Measurements from ENCODE around the gene TCF7.
"Not testable (repeated sequence)": the region's sequence is repeated elsewhere in the genome, so short reads cannot be mapped to it uniquely, and the experiment has no call there.

Gene TCF7

DNA sequence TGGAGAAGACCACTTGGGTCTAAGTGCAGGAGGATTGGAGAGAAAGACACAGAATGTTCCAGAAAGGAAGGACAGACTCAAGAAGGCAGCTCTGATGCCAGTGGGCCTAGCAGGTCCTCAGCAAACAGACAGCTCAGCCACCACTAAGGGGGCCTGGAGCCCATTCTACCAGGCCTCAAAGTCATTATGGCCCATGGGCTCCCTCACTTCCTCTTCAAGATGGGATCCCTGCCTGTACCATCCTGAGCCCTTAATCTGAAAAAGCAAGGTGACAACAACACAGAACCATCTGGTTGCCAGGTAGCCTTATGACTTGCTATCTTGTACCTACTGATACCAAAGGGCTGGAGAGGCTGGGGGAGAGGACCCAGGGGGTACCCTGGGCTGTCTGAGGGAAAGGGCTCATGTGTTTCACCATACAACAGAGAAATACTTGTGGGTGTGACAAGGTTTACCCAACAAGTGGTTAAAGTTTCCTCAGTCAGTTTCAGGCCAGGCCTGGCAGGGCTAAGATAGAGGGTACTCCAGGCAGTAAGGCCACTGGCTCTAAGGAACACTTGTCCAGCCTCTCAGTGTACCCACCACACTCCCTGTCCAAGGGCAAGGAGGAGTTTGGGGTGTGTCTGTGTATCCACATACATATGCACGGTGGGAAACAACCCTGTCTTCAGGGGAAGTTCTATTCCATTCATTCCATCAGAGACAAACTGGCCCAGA, 30.7 kb downstream of the TCF7 start:
- no peak for DNase-seq (ENCODE audit: low spot score)

DNA sequence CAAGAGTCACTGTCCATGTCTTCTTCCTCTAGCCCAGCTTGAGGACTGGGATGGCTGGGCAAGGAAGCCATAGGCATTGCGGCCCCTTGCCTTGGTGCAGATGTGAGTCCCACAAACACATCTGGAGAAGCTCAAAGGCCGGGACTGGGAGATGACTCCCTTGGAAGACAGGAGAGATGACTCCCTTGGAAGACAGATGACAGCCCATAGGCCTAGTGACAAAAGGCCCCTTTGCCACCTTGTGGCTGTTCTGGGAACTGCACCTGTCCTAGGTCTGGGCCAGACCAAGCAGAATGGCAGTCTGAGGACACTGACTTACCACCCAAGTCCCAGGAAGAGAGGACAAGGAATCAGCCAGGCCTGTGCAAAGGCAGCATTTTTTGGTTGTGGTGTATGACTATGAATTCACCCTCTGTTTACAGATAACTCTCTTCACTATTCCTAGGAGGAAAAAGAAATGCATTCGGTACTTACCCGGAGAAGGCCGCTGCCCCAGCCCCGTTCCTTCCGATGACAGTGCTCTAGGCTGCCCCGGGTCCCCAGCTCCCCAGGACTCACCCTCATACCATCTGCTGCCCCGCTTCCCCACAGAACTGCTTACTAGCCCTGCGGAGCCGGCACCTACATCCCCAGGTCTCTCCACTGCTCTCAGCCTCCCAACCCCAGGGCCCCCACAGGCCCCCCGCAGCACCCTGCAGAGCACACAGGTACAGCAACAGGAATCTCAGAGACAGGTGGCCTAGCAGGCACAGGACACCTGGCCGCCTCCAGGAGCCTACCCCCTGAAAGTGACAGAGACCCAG, 31.5 kb downstream of the TCF7 start:
- DNase-seq (ENCODE audit: low spot score): peak; percentile 79

DNA sequence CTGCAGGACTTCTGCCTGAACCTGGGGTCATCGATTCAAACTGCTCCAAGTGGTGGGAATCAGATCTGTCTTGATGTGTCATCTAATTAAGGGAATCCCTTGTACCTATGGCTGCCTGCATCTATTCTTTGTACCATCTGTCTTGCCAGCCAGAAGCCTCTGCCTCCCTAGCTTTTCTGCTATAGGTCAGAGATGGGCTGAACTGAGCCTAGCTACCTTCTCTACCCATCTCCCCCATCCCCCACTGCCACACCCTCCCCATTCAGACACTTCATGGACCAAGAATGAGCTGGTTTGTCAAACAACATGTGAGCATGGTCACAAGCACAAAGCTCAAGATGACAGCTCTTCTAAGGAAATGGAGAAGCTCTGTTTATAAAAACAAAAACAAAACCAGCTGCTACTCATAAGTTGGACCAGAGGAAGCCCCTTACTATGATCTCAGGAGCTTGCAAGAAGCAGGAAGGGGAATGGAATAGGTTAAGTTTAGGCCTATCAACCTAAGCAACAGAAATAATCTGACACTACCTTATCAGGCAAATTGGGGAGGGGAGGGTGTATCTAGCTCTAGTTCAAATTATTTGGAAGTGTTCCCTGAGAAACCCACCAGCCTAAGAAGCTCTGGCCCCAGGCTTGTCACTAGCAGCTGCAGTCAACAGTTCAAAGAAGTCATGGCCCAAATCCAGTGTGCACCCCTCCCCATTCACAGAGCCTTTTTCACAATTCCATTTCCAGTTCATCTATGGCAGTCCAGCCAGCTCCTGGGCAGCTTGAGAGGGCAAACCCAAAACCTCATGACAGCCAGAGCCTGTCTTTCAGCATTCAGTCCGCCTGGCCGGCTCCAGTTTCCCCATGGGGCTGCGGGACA, 32.4 kb downstream of the TCF7 start:
- DNase-seq (ENCODE audit: low spot score): peak; percentile 10

DNA sequence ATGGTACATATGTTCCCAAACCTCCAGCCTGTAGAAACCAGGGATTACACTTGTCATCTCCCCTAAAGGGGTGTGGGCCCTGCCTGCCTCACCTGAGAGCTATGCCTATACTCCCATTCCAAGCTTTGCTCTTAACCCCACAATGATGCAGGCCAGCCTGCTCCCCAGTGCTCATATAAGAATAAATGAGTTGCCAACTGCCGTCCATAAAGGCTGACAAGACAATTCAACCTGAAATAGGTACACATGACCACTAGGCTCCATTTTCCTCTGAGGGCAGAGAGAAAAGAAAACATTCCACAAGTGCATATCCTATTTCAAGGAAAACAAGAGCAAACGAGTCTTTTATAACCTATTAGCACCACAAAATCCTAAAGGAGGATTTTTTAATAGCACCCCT, 33.8 kb downstream of the TCF7 start:
- no peak for DNase-seq (ENCODE audit: low spot score)

DNA sequence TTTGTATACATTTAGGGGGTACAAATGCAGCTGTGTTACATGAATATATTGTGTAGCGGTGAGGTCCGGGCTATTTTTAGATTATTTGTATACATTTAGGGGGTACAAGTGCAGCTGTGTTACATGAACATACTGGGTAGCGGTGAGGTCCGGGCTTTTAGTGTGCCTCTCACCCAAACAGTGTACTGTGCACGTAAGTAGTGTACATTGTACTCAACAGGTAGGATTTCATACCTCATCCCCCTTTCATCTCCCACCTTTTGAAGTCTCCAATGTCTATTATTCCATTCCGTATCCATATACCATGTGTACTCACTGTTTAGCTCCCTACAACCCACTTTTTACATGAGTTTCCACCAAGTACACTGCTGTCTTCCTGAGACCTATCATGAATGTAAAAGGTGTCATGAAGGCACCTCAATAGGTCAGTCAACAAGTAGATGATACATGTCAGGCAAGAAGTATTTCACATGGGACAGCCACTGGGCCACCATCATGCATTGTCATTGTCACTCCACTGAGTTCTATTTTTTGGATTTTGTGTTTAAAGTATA, 34.6 kb downstream of the TCF7 start:
- no peak for DNase-seq (ENCODE audit: low spot score)

DNA sequence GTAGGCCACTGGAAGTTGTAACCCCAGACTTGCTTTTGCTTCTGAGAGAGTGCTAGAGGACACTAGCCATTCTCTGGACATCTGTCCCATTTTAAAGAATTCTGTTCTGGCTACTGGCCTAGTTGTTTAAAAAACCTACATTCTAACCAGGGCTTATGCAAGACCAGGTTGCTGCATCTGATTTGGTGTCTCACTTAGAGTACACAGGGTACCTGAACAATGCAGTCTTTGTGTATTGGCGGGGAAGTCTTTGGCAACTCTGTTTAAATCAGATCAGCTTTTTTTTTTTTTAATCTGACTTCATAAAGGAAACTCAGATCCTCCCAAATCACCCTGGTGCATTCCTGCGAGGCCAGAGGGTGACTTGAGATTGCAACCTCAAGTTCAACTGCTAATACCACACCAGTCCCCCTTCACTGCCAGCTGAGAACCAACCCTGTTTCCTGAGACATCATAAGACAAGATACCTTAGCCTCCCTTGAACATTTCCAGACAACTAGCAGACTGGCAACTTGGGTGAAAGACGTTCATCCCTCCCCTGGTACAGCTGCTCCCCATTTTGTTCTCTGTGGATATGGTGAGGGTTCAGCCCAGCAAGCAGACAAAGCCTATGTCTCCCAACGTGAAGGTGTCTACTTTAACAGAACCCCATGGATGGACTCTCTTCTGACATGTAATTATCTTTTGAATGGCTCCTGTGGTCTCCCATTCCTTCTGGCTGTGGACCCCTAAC, 35.3 kb downstream of the TCF7 start:
- no peak for DNase-seq (ENCODE audit: low spot score)

DNA sequence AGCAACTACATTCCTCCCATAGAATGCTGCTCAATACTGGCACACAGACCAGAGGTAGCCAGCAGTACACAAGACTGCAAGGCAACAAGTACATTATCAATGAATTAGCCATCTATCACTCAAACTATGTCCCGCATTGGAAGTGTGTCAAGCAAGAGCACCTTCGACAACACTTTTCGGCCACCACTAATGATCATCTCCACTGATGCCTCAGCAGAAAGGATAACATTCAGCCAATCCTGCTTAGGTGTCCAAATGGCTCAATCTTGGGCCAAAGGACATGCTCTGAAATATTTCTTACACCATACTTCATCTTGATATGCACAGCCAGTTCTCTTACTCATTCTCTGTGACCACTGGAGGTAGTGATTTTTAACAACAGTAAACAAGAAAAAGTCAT, 37.2 kb downstream of the TCF7 start:
- DNase-seq (ENCODE audit: low spot score): no peak

DNA sequence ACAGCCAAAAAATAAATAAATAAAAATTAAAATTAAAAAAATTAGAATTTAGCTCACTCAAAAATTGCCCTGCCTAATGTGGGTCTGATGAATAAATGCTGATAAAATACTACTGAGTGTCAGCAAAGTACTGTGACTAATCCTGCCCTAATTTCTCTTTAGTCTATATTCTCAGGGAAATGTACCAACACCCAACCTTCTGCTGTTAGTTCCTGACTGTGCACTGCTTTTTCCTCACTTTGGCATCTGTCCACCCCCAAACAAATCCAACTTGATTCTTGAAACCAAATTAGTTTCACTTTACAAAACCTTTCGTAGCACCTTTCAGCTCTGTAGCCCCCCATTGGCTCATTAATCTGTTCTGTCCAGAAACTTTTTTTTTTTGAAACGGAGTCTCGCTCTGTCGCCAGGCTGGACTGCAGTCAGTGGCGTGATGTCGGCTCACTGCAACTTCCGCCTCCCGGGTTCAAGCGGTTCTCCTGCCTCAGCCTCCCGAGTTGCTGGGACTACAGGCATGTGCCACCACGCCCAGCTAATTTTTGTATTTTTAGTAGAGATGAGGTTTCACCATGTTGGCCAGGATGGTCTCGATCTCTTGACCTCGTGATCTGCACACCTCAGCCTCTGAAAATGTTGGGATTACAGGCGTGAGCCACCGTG, 37.8 kb downstream of the TCF7 start:
- DNase-seq (ENCODE audit: low spot score): not testable (repeated sequence)

DNA sequence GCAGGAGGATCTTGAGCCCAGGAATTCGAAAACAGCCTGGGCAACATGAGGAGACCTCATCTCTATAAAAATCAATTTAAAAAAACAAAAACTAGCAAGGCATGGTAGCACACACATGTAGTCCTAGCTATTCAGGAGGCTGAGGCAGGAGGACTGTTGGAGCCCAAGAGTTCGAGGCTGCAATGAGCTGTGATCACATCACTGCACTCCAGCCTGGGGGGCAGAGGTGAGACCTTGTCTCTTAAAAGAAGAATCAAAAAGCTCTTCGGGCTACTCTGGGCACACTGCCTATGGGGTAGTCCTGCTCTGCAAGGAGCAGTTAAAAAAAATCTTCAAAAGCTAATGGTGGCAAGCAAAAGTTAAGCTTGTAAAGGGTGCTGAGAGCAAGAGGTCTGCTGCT, 38.8 kb downstream of the TCF7 start:
- no peak for DNase-seq (ENCODE audit: low spot score)

DNA sequence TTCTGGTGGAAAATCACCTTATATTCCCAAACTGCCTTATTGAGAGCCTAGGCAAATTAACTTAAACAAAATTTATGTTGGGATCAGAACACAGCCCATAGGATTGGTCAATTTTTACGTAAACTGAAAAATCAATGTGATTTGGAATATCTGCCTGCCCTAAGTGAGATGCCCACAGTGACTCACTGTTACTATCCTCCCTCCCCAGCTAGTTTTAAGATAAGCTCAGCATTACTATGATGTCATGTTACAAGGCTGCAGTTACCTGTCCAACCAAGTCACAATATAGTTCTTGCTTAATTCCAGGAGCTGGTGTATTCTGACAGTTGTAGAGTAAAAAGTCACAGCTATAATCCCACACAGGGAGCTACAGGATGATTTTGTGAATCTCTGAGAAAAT, 39.2 kb downstream of the TCF7 start:
- no peak for DNase-seq (ENCODE audit: low spot score)

DNA sequence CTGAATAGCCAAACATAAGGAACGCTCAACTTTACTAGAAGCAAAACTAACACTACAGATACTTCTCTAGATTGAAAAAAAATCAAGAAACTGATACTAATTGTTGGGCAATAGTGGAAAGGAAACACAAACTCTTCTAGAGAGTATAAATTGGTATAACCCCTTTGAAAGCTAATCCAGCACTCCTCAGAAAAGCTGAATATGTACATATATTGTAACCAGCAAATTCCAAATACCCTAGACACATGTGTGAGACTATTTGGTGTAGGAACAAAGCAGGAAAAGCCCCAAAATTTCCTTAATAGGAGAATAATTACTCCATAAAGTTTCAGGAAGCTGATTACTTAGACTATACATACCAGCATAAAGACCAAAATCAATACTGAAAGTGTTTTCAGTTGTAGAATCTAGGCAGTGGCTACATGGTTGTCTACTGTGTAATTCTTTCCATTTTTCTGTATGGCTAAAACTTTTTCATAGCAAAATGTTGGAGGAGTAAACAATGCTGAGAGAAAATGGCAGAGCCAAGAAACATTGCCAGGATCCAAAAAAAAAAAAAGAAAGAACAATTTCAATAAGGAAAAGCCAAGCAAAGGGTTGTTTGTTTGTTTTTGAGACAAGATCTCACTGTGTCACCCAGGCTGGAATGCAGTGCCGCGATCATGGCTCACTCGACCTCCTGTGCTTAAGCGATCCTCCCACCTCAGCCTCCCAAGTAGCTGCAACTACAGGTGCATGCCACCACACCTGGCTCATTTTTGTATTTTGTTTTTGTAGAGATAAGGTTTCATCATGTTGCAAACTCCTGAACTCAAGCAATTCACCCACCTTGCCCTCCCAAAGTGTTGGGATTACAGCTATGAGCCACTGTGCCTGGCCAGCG, 47.3 kb downstream of the TCF7 start:
- DNase-seq (ENCODE audit: low spot score): no peak

DNA sequence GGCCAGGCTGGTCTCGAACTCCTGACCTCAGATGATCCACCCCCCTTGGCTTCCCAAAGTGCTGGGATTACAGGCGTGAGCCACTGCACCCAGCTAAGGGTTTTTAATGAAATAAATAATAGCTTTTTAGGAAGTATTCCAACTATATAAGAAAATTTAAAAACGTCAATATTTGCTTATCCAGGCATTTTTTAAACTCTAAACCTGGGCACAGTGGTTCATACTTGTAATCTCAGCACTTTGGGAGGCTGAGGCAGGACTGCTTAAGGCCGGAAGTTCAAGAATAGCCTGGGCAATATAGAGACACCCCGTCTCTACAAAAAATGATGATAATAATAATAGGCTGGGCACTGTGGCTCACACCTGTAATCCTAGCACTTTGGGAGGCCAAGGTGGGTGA, 48.1 kb downstream of the TCF7 start:
- no peak for DNase-seq (ENCODE audit: low spot score)

DNA sequence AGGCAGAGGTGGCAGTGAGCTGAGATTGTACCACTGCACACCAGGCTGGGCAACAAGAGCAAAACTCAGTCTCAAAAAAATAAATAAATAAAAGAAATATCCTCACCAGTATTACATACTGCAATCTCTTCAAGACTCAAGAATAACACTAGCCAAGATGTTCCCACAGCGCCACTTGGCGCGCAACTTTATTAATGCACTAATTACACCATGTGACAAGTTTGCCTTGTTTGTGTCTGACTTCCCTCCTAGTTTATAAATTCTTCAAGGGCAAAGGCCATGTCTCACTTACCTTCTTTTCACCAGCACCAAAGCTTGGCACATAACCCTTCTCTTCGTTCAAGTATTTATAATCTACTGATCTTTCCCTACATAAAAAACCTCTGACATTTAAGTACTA, 57.5 kb downstream of the TCF7 start:
- no peak for DNase-seq (ENCODE audit: low spot score)

DNA sequence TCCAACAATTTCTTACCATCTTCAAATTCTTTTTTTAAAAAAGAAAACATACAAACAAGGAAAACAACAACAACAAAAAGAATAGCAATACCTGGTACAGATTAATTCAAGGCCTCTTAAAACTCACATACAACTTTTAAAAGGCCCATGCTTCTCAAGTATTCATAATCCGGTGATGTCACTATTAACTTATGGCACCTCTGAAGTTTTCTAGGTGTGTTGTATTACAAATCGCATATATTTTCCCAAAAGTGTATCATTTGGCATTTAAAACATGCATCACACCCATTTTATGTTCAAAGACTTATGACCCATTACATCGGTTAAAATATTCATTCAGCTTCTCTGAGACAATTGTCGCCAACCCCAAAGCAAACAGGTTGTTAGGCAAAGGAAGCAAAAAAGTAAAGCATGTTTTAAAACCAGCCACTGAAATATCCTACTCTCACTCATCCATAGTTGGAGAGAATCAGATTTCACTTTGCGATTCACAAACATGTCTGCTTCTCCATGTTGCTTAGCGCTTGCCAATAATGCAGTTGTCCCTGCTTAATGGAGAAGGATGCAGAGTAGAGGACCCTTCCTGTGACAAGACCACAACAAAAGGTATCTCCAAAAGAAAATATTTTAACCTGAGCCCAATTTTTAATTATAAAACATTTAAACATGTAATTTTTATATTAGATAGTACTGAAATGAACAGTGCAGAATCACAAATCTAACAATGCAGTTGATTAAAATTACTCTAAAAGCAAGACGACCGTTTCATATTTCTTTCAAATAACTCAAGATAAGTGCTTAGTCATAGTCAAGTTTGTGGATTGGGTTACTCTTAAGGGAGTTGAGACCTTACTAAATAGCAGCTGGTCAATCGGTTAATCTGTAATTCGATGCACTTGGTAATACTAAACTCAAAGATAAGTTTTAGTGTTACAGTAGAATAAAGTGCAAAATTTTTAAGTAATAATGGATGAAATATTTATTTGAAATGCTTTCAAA, 60.7 kb downstream of the TCF7 start:
- DNase-seq (ENCODE audit: low spot score): no peak

DNA sequence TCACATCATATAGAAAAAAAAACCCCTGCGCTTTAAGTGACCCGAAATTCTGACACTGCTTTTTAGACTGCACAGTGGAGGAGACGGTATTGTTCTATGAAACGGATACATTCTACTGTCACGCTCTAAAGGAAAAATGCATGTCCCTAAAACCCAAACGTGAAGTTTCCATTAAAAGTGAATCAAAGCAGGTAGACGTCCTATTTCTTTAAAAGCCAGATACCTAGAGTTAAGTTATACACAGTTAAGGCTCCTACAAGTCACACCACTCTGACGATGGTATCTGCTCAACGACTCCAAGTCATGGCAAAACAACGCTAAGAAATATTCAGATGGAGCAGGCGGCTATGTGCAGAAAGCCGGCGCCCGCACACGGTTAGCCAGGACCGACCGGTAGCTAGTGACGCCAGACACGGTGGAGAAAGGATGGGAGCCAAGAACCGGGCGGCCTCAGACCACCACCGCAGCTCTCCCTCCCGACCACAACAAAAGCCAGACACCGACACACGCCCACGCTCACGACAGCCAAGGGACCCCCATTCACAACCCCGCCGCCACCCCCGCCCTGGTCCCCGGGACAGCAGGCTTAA, 61.5 kb downstream of the TCF7 start:
- no peak for DNase-seq (ENCODE audit: low spot score)

DNA sequence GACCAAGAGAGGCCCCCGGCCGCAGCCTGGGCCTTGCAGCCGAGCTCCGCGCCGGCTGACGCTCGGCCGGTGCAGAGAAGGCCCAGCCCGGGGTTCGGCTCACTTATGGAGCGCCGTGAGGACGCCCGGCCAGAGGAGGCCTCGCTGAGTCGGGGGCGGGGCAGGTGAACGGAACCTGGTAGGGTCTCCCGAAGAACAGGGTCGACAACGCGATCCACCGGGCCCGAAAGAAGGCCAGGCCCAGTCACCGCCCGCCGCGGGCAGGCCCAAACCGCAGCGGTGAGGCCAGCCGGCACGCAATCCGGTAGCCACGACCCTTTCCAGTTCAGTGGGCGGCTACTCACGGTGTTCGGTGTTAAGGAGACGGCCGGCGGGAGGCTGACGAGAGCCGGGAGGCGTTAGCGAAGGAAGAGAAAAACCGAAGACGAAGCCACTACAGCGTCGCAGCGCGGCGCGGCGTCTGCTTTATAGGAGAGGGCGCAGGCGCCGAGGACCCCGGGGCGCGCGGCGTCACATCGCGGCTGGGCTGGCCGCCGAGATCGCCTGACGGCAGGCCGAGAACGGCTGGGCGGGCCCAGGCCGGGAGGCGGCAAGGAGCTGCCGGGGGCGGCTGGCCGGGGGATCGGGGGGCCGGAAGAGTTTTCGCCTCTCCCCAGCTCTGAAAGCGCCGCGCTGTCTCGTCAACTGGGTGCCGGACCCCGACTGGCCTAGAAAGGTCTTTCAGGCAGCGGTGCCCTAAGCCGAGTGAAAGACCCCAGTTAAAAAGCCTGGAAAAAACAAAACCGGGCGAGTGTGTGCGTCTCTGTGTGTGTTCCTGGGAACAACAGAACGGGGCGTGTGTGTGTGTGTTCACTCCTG, 62.3 kb downstream of the TCF7 start, which contains the start of gene SKP1:
TSS of gene SKP1 (minus strand) at position 440 of the 858 bp plus-strand sequence. CDS start 2,928 bp downstream, outside the sequence.
- peak; percentile 96 for DNase-seq (ENCODE audit: low spot score)

DNA sequence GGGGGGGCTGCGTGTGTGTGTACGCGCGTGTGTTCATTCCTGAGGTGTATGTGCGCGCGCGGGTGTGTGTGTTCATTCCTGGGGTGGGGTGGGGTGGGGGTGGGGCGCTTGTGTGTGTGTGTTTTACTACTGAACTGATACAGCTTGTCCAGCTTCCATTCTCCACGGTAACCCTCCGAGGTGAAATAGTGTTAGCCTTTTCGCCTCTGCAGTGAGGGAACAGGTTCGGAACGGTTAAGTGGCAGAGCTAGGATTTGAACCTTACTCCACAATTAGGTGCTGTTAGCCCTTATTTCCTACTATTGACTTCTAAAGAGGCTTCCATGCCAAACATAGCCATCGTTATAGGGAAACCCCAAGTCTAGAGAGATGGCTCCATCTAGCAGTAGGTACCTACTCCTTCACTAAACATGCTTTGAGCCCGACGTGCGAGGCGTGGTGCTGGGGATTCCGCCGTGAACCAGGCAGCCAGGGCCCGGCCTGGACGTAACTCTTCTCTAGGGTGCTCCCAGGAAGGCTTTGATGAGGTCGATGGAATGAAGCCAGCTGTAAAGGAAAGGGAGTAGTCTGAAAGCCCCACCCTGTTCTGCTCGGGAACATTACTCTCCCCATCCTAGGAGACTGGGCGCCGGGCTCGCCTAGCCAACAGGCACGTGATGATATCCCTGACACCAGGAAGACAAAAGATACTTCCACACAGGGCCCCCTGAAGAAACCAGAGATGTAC, 63.1 kb downstream of the TCF7 start:
- peak; percentile 30 for DNase-seq (ENCODE audit: low spot score)
